T-helper 2 cell (primary cell): ENCODE data around the gene PFN3.

ENCODE experiments used
- DNase-seq, 5 experiments: peaks; one replicate each; pipeline versions ENCODE4 v3.0.0 to v3.0.0-alpha.2; 2012 to 2022

Gene PFN3

GRCh38 chr5:177359451-177359851 is 41.0 kb downstream of the PFN3 start:
- no peak for DNase-seq

- no peak for DNase-seq
Measured at GRCh38 chr5:177358370-177358819, 42.1 kb downstream of the PFN3 start.

- DNase-seq = peak; percentile 25 to 96 (median 57)
Measured at GRCh38 chr5:177357459-177358351, 42.8 kb downstream of the PFN3 start, which contains the start of gene RGS14. Gene RGS14 (plus strand): TSS chr5:177357924. CDS start chr5:177358025, 101 bp downstream.

GRCh38 chr5:177357146-177357458 is 43.4 kb downstream of the PFN3 start:
- no peak for DNase-seq

- no peak for DNase-seq
Measured at GRCh38 chr5:177356746-177357145, 43.7 kb downstream of the PFN3 start.

- no peak for DNase-seq
Measured at GRCh38 chr5:177355868-177356168, 44.6 kb downstream of the PFN3 start.

GRCh38 chr5:177355162-177355867 is 45.1 kb downstream of the PFN3 start:
- no peak for DNase-seq

GRCh38 chr5:177354711-177355110 is 45.8 kb downstream of the PFN3 start:
- no peak for DNase-seq

- no peak for DNase-seq
Measured at GRCh38 chr5:177354256-177354655, 46.2 kb downstream of the PFN3 start.

- DNase-seq = no peak
Measured at GRCh38 chr5:177353093-177353492, 47.4 kb downstream of the PFN3 start.

GRCh38 chr5:177351392-177352329 is 48.8 kb downstream of the PFN3 start, which contains the start of gene LMAN2:
Gene LMAN2 (minus strand): TSS chr5:177351668. CDS start chr5:177351647, 21 bp downstream.
- peak; percentile 74 to 98 (median 87) for DNase-seq

- DNase-seq = peak in 1 of 5 experiments; percentile 41
Measured at GRCh38 chr5:177350776-177351391, 49.6 kb downstream of the PFN3 start.
